ENCODE data around the gene PHC2. TPM values are rescaled to one million over a fixed set of nuclear protein-coding genes. Genes with fewer than 3 reads are reported as not detected.

The PHC2 gene
- total and polyA plus RNA-seq, 2 of the 13 experiments (the other 11 are each of a cell fraction or from before 2014, with no cell fraction given): 52.5 to 84.9 TPM

DNA sequence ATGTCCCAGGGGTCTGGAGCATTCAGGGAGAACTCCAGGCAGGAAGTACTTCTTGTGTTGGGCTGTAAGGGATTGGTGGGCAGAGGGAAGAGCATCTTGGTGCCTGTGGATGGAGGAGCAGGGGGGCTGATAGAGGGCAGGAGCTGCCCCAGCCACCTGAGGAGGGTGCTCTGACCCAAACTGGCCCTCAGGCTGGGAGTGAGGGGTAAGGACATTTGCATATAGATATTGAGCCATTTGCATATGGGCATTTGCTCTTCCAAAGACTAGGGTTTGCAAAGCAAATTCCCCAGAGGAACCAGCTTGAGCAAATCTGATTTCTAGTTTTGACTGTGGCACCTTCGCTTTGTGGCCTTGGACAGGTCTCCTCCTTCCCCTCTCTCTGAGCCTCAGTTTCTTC, 156.4 kb downstream of the PHC2 start:
- ChIA-PET POLR2A (no interaction called here), CTCF (ENCODE audit: low intra/inter-chr PET ratio, low total read pairs) (no interaction called here)
- no peak for ATAC-seq
- intact Hi-C loops (cut with micrococcal nuclease; ENCODE audit: unreplicated experiment): no loop called here
- in situ Hi-C loops (cut with HindIII; ENCODE audit: extremely low pct_ligation_motif_present, low pct_unique_long_range_greater_than_20kb): no loop called here
- 90% methylated on average over 1 of the region's 1 CpG for WGBS (ENCODE audit: low lambda C conversion rate)
- H3K9me3 ChIP-seq (ENCODE audit: low read length): no peaks in the 10 kb centered on the region
- H3K9ac ChIP-seq (ENCODE audit: insufficient read depth, low read depth, low read length): no peak overlapping the region
- FAIRE-seq: no peak
- H3K79me2 ChIP-seq (ENCODE audit: insufficient read depth, low read length): no peaks in the 10 kb centered on the region
- no peak overlapping the region for H3K4me3 ChIP-seq (replicated peaks in 1 of 3; ENCODE audit: insufficient read depth in 1 of 3, low read depth in 2 of 3, low read length in 3 of 3)
- H3K36me3 ChIP-seq (replicated peaks in 1 of 2; ENCODE audit: control insufficient read depth in 1 of 2, insufficient read depth in 2 of 2, low read length in 2 of 2): peaks cover 2 to 19% of the 10 kb centered on the region in 2 experiments; a peak in 4 of 5 replicates
- H3K27ac ChIP-seq (ENCODE audit: extremely low read length, insufficient read depth, low read length): no peak overlapping the region
- no peaks in the 10 kb centered on the region for H3K27me3 ChIP-seq (ENCODE audit: control insufficient read depth in 1 of 2, insufficient read depth in 2 of 2, low read length in 2 of 2)
- no peak overlapping the region for H2AFZ ChIP-seq (ENCODE audit: low read length)
- DNase-seq (ENCODE audit: low spot score): no peak
- TF ChIP-seq, protein P1, sequence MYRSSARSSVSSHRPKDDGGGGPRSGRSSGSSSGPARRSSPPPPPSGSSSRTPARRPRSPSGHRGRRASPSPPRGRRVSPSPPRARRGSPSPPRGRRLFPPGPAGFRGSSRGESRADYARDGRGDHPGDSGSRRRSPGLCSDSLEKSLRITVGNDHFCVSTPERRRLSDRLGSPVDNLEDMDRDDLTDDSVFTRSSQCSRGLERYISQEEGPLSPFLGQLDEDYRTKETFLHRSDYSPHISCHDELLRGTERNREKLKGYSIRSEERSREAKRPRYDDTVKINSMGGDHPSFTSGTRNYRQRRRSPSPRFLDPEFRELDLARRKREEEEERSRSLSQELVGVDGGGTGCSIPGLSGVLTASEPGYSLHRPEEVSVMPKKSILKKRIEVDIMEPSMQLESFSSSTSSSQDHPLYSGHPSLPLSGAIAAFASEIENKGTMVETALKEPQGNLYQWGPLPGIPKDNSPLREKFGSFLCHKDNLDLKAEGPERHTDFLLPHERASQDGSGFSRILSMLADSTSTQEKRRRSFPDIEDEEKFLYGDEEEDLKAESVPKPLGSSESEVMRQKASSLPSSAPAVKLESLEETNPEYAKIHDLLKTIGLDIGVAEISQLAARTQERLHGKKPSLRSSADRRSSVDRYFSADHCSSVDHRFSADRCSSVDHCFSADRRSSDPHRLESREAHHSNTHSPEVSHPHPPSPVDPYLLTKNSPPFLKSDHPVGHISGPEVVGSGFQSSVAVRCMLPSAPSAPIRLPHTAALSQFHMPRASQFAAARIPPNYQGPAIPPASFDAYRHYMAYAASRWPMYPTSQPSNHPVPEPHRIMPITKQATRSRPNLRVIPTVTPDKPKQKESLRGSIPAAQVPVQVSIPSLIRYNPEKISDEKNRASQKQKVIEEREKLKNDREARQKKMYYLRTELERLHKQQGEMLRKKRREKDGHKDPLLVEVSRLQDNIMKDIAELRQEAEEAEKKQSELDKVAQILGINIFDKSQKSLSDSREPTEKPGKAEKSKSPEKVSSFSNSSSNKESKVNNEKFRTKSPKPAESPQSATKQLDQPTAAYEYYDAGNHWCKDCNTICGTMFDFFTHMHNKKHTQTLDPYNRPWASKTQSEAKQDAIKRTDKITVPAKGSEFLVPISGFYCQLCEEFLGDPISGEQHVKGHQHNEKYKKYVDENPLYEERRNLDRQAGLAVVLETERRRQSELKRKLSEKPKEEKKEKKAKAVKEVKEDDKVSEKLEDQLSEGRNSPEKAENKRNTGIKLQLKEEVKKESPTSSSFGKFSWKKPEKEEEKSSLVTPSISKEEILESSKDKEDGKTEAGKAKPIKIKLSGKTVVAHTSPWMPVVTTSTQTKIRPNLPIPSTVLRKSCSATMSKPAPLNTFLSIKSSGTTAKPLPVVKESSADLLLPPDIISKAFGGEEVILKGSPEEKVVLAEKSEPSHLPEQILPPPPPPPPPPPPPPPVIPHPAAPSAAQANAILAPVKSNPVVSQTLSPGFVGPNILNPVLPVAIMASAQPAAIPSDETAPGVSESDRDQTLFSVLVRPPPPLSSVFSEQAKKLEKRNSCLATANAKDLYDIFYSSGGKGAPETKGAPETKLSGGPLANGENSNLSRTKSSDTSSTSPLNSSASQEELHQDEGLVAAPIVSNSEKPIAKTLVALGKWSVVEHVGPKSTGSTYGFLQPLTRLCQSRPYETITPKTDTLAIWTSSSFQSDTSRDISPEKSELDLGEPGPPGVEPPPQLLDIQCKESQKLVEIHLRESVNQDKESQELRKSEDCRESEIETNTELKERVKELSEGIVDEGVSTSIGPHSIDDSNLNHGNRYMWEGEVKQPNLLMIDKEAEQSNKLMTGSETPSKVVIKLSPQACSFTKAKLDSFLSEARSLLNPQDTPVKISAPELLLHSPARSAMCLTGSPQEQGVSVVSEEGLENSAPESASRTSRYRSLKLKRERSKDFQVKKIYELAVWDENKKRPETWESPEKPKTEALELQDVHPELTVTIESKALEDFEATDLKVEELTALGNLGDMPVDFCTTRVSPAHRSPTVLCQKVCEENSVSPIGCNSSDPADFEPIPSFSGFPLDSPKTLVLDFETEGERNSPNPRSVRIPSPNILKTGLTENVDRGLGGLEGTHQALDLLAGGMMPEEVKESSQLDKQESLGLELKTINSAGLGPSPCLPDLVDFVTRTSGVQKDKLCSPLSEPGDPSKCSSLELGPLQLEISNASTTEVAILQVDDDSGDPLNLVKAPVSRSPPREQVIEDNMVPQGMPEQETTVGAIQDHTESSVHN (CRISPR knock-in tag; IDR thresholded peaks at IDR 0.05): no peak
- no peak for TF ChIP-seq ZNF792 (CRISPR knock-in tag; IDR thresholded peaks at IDR 0.05)
- TF ChIP-seq ZFAT (CRISPR knock-in tag; conservative IDR thresholded peaks at IDR 0.05): no peak
- no peak for TF ChIP-seq NAIF1 (CRISPR knock-in tag; IDR thresholded peaks at IDR 0.05; ENCODE audit: borderline replicate concordance)
- TF ChIP-seq XBP1 (CRISPR knock-in tag; IDR thresholded peaks at IDR 0.05): no peak
- TF ChIP-seq, protein P2, sequence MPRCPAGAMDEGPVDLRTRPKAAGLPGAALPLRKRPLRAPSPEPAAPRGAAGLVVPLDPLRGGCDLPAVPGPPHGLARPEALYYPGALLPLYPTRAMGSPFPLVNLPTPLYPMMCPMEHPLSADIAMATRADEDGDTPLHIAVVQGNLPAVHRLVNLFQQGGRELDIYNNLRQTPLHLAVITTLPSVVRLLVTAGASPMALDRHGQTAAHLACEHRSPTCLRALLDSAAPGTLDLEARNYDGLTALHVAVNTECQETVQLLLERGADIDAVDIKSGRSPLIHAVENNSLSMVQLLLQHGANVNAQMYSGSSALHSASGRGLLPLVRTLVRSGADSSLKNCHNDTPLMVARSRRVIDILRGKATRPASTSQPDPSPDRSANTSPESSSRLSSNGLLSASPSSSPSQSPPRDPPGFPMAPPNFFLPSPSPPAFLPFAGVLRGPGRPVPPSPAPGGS (CRISPR knock-in tag; IDR thresholded peaks at IDR 0.05): no peak
- TF ChIP-seq, protein P3, sequence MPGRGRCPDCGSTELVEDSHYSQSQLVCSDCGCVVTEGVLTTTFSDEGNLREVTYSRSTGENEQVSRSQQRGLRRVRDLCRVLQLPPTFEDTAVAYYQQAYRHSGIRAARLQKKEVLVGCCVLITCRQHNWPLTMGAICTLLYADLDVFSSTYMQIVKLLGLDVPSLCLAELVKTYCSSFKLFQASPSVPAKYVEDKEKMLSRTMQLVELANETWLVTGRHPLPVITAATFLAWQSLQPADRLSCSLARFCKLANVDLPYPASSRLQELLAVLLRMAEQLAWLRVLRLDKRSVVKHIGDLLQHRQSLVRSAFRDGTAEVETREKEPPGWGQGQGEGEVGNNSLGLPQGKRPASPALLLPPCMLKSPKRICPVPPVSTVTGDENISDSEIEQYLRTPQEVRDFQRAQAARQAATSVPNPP (CRISPR knock-in tag; IDR thresholded peaks at IDR 0.05): no peak
- no peak for TF ChIP-seq PCBP1 (IDR thresholded peaks at IDR 0.05; ENCODE audit: borderline replicate concordance, low read depth, low read length)
- no peak for TF ChIP-seq BCL6 (CRISPR knock-in tag; IDR thresholded peaks at IDR 0.05)
- TF ChIP-seq KAT7 (CRISPR knock-in tag; IDR thresholded peaks at IDR 0.05; ENCODE audit: borderline replicate concordance): no peak
- TF ChIP-seq NR2C2 (CRISPR knock-in tag; IDR thresholded peaks at IDR 0.05; ENCODE audit: borderline replicate concordance): no peak
- no peak for TF ChIP-seq RNF2 (conservative IDR thresholded peaks at IDR 0.05; ENCODE audit: low read depth)
- TF ChIP-seq, protein P4, sequence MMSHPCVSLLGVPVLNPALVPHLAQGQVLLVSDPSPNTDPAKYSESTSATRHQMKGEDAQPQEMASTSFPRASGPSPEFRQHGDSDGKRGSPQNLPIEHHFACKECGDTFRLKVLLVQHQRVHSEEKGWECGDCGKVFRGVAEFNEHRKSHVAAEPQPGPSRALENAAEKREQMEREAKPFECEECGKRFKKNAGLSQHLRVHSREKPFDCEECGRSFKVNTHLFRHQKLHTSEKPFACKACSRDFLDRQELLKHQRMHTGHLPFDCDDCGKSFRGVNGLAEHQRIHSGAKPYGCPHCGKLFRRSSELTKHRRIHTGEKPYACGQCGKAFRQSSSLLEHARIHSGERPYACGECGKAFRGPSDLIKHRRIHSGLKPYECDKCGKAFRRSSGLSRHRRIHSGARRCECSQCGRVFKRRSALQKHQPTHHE (CRISPR knock-in tag; IDR thresholded peaks at IDR 0.05; ENCODE audit: borderline replicate concordance): no peak
- no peak for TF ChIP-seq ARNT (IDR thresholded peaks at IDR 0.05)
- H3K4me2 ChIP-seq (ENCODE audit: low read depth, low read length): no peak overlapping the region
- peaks cover 12% of the 10 kb centered on the region for H3K4me1 ChIP-seq (ENCODE audit: insufficient read depth, low read length)
- H4K20me1 ChIP-seq (ENCODE audit: insufficient read depth, low read length): no peaks in the 10 kb centered on the region
- no TSS peak for BruUV-seq (replicated peaks)

All from HepG2 (cell line).